T-helper 1 cell treated with Interleukin-12 subunit alpha and Interleukin-12 subunit beta and Interleukin-4 antibody, amounts not matched to agents 30 μg/mL and 1 μg/mL, for 36 hours (primary cell): ENCODE measurements around the gene APBB1.

ENCODE experiments used
- H3K27ac Mint-ChIP-seq: one replicate; pipeline ENCODE4 v1.8.0; 2021; ENCODE audit warnings: mild to moderate bottlenecking, mixed read lengths
- H3K27me3 Mint-ChIP-seq: one replicate; pipeline ENCODE4 v1.8.0; 2021; ENCODE audit warnings: low read depth, mixed read lengths
- H3K36me3 Mint-ChIP-seq: one replicate; pipeline ENCODE4 v1.8.0; 2021; ENCODE audit warnings: low read depth, mixed read lengths
- H3K4me1 Mint-ChIP-seq: one replicate; pipeline ENCODE4 v1.8.0; 2021; ENCODE audit warnings: low read depth, mixed read lengths
- H3K4me3 Mint-ChIP-seq: one replicate; pipeline ENCODE4 v1.8.0; 2021; ENCODE audit warnings: mild to moderate bottlenecking, moderate library complexity, mixed read lengths
- H3K9me3 Mint-ChIP-seq: one replicate; pipeline ENCODE4 v1.8.0; 2021; ENCODE audit warnings: mixed read lengths

APBB1 gene

DNA sequence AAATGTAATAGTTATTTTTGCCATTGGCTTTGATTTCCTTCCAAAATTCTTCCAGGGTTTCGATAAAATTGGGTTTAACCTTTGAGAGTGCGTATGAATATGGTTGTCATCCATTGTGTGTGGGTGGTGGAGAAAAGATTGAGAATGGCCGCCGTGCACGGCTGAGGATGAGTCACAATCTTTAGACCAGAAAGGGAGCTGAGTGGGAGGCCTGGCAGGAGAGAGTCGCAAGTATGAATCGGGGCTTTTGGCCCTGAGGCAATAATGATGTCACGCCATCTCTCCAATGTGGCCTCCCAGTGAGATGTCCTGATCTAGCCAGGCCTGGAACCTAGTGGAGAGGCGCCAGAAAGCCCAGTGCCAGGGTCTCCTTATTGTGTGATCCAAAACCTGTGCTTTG is 61.7 kb downstream of the APBB1 start:
- Mint-ChIP-seq H3K27me3 (no peaks in the 10 kb centered on the region), H3K4me3 (no peak overlapping the region), H3K27ac (no peak overlapping the region), H3K9me3 (no peaks in the 10 kb centered on the region), H3K36me3 (no peaks in the 10 kb centered on the region), H3K4me1 (no peaks in the 10 kb centered on the region)

DNA sequence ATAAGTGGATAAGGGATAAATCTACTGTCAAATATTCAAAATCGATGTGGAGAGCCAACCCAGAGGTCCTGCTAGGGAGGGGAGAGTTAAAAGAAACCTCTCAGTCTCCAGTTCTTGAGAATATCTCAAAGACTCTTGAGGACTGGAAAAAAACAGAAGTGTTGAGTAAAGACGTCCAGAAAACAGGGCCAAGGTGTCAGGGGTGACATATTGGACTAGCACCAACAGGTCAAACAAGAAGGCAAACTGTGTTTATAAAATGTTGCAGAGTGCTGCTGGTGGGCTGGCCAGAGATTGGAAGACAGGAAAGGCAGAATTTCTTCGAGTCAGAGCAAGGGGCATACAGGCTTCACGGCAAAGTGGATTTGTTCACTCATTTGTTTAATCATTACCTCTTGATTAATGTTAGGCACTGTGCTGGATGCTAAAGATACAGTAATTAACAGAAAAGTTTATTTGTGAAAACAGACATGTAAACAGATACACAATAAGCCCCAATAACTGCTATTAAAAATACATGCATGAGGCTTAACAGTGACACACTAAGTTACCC is 62.3 kb downstream of the APBB1 start:
- Mint-ChIP-seq H3K27ac (no peak overlapping the region), H3K4me3 (no peak overlapping the region)

GRCh38 chr11:6354651-6355485 is 64.0 kb downstream of the APBB1 start:
- H3K4me1 Mint-ChIP-seq, result peaks cover 3% of the 10 kb centered on the region
- H3K27me3 Mint-ChIP-seq, result no peaks in the 10 kb centered on the region
- H3K9me3 Mint-ChIP-seq, result no peaks in the 10 kb centered on the region
- H3K4me3 Mint-ChIP-seq, result no peak overlapping the region
- no peak overlapping the region for H3K27ac Mint-ChIP-seq
- H3K36me3 Mint-ChIP-seq, result no peaks in the 10 kb centered on the region

More for the DNA sequence above, 62.3 kb downstream of the APBB1 start:
- Mint-ChIP-seq H3K9me3 (no peaks in the 10 kb centered on the region), H3K4me1 (peaks cover 3% of the 10 kb centered on the region), H3K27me3 (no peaks in the 10 kb centered on the region), H3K36me3 (no peaks in the 10 kb centered on the region)

DNA sequence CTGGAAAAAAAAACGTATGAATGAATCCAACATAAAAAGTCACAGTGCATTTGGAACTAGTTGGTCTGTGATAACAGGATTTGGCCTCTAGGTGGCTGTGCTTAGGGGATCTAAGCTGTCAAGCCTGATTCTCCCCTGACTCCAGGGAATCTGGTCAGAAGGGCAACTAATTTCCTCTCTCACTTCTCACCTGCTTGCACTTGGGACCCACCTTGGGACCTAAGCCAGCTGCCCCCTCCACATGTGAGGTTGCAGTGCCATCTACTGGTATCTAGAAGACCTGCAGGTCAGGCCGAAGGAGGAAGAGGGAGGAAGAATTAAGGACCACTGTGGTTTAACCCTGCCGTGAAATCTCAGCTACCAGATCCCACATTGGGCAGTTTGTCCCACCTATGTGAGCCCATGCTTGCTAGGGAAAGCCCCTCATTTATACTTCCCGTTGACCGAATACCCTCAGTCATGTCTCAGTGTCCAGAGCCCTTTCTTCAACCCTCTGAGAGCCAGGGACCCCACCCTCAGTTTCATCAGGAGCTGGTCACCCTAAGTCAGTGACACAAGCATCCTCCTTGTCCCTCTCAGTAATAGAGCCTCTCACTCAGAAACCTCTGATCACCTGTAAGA is 65.4 kb downstream of the APBB1 start:
- Mint-ChIP-seq H3K27ac (no peak overlapping the region), H3K27me3 (no peaks in the 10 kb centered on the region), H3K36me3 (no peaks in the 10 kb centered on the region), H3K4me3 (no peak overlapping the region), H3K4me1 (peaks cover 3% of the 10 kb centered on the region), H3K9me3 (no peaks in the 10 kb centered on the region)

DNA sequence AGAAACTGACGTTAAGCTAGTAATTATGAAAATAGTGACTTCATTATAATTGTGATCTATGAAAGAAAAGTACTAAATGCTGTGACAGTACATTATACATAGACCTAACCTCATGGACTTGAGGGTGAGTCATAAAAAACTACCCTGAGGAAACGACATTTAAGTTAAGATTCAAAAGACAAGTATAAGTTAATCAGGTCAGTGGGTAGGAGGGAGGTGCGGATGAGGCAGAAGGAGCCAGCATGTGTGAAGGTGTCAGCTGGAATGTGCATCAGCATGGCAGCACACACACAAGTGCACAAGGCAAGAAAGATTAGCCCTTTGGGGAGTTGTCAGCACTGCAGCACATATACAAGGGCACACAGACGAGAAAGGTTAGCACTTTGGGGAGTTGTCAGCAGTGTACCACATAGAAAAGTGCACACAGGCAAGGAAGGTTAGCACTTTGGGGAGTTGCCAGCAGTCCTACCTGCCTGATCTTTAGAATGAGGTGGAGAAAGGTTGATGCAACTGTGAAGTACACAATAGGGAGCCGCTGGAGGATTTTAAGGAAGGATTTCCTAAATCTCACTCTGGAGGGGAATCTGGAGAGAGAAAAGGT is 67.0 kb downstream of the APBB1 start:
- Mint-ChIP-seq H3K4me3 (no peak overlapping the region), H3K9me3 (no peaks in the 10 kb centered on the region), H3K4me1 (peaks cover 3% of the 10 kb centered on the region), H3K36me3 (no peaks in the 10 kb centered on the region), H3K27me3 (no peaks in the 10 kb centered on the region), H3K27ac (peak overlapping the region; percentile 37)

DNA sequence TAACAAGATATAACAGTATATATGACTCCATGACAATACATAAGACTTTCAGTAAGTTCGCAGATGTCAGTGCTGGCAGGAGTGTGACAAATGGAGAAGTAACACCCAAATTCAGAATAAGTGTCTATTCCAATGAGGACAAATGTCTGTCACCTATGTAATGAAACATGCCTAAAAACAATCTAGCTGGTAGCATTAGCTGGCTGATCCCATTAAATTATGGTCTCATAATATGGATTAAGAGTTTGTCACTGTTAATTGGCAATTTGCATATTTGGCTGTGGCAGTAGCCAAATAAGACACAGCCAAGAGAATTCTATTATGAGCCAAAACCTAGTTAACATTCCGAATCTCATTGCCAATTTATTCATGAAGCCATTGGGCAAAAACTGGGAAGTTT is 68.4 kb downstream of the APBB1 start:
- Mint-ChIP-seq H3K36me3 (no peaks in the 10 kb centered on the region), H3K27me3 (no peaks in the 10 kb centered on the region), H3K27ac (no peak overlapping the region), H3K9me3 (no peaks in the 10 kb centered on the region), H3K4me3 (no peak overlapping the region), H3K4me1 (peaks cover 3% of the 10 kb centered on the region)

DNA sequence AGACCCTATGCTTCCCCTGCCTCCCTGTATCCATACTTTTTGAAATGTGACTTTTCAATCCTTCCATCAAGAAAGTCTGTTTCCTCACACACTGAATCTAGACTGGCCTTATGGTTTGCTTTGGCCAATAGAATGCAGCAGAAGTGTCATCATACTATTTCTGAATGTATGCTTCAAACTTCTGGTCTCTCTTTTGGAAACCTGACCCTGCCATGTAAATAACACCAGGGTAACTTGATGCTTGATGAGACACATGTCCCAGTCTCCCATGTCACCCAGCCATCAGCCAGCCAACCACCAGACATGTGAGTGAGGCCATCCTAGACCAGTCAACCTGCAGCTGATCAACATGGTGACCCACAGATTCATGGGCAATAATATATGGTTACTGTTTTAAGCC is 68.9 kb downstream of the APBB1 start:
- no peak overlapping the region for H3K27ac Mint-ChIP-seq
- H3K4me1 Mint-ChIP-seq, result peaks cover 3% of the 10 kb centered on the region
- H3K36me3 Mint-ChIP-seq, result no peaks in the 10 kb centered on the region

DNA sequence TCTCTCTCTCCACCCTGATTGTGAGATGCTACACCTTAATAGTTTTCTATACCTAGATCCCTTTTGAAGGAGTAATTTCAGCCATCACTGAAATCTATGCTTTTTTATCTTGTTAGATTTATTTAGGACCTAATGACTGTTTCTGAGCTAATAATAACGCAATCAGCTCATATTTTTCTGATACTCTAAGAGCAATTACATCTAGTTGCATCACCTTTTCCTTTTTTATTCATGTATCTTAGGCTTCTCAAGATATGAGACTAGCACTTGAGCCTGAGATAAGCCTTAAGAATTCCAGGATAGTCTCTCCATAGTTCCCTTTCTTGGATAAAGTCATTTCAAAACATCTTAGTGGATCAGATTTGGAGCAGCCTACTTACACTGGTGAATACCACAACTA is 73.5 kb downstream of the APBB1 start:
- no peaks in the 10 kb centered on the region for H3K36me3 Mint-ChIP-seq
- no peak overlapping the region for H3K4me3 Mint-ChIP-seq
- H3K27ac Mint-ChIP-seq, result no peak overlapping the region
- no peaks in the 10 kb centered on the region for H3K9me3 Mint-ChIP-seq
- no peaks in the 10 kb centered on the region for H3K27me3 Mint-ChIP-seq
- no peaks in the 10 kb centered on the region for H3K4me1 Mint-ChIP-seq

More for the DNA sequence above, 68.9 kb downstream of the APBB1 start:
- no peaks in the 10 kb centered on the region for H3K27me3 Mint-ChIP-seq
- no peaks in the 10 kb centered on the region for H3K9me3 Mint-ChIP-seq
- H3K4me3 Mint-ChIP-seq, result no peak overlapping the region
